HFF-Myc (cell line): ENCODE measurements around the gene SEMA6A.

Source experiments
- DNase-seq: peaks from one replicate; pipeline ENCODE4 v3.0.0-alpha.2; 2011; ENCODE audit warnings: low read depth; ENCODE audit errors: extremely low read depth
- H3K4me3 ChIP-seq: replicated peaks from 2 replicates; pipeline ENCODE4 v1.5.1; 2011; ENCODE audit warnings: low read depth, mild to moderate bottlenecking, control low read depth, low read length
- CTCF ChIP-seq: IDR thresholded peaks from 2 replicates; pipeline ENCODE4 v1.5.1; 2012; ENCODE audit warnings: mild to moderate bottlenecking, low read depth, low read length, control low read depth; ENCODE audit errors: missing control alignments

Gene SEMA6A

GRCh38 chr5:116441223-116441622, 133.4 kb downstream of the SEMA6A start:
- no peak overlapping the region for H3K4me3 ChIP-seq
- no peak for TF ChIP-seq CTCF
- no peak for DNase-seq

GRCh38 chr5:116440457-116441001, 134.1 kb downstream of the SEMA6A start:
- no peak for DNase-seq
- TF ChIP-seq CTCF, result no peak
- H3K4me3 ChIP-seq, result no peak overlapping the region

- TF ChIP-seq CTCF, result no peak
- no peak for DNase-seq
- H3K4me3 ChIP-seq, result no peak overlapping the region
These were observed 134.7 kb downstream of the SEMA6A start for GRCh38 chr5:116439905-116440304.

- no peak for DNase-seq
- H3K4me3 ChIP-seq, result no peak overlapping the region
- no peak for TF ChIP-seq CTCF
These were observed 135.6 kb downstream of the SEMA6A start for GRCh38 chr5:116438979-116439554.

- TF ChIP-seq CTCF, result no peak
- no peak overlapping the region for H3K4me3 ChIP-seq
- DNase-seq, result no peak
These were observed 136.6 kb downstream of the SEMA6A start for GRCh38 chr5:116437922-116438578.

GRCh38 chr5:116437351-116437705, 137.3 kb downstream of the SEMA6A start:
- DNase-seq, result no peak
- no peak overlapping the region for H3K4me3 ChIP-seq
- no peak for TF ChIP-seq CTCF
